Testis (tissue), 3 donors: ENCODE results near the gene TPCN2. TPM values are rescaled to one million over a fixed set of nuclear protein-coding genes. Genes with fewer than 3 reads are reported as not detected.

Experiments used
- DNase-seq: peaks from one replicate; pipeline ENCODE4 v3.0.0-alpha.2; 2019
- H3K27ac ChIP-seq, 2 donors: fragments of 200-600 bp; sonication (generic); one replicate each; pipeline ENCODE4 v1.5.1; 2019
- H3K27me3 ChIP-seq: fragments of 200-600 bp; sonication (generic); one replicate; pipeline ENCODE4 v1.5.1; 2019
- H3K36me3 ChIP-seq: fragments of 200-600 bp; sonication (generic); one replicate; pipeline ENCODE4 v1.5.1; 2017; ENCODE audit warnings: low read depth; ENCODE audit errors: missing control alignments
- H3K4me1 ChIP-seq: fragments of 200-600 bp; sonication (generic); one replicate; pipeline ENCODE4 v1.5.1; 2019
- H3K4me3 ChIP-seq, 2 donors: fragments of 200-600 bp; sonication (generic); one replicate each; pipeline ENCODE4 v1.5.1; 2017 to 2019
- H3K9me3 ChIP-seq: fragments of 200-600 bp; sonication (generic); one replicate; pipeline ENCODE4 v1.5.1; 2017
- POLR2A ChIP-seq: fragments of 450-650 bp; IDR thresholded peaks from one replicate; pipeline ENCODE4 v1.6.1; 2017; ENCODE audit warnings: antibody characterized with exemption, mild to moderate bottlenecking, moderate library complexity
- whole genome bisulfite sequencing, 2 donors: methylation state at CpG; one replicate each; pipeline ENCODE4 v1.1.5; 2018; 5-methylcytosine and 5-hydroxymethylcytosine counted together
- intact Hi-C: fragments of 100-400 bp; cut with DNase I; formaldehyde crosslinking; loops from one replicate; pipeline ENCODE4 v1.15.1; 2023; ENCODE audit warnings: low total_unique reads
- polyA plus RNA-seq: library from polyadenylated mRNA; stranded (reverse); fragments of 350-450 nt; fragmentation: Illumina TruSeq; extraction: RNeasy Lipid Tissue Mini Kit (QIAGEN cat#74804); gene quantifications from one replicate; pipeline ENCODE4 v1.2.3, GENCODE V29; 2014; ENCODE audit warnings: low read depth, low replicate concordance; ENCODE audit not compliant: insufficient read depth
- total RNA-seq, 2 donors: library from RNA; depleted of rRNA; stranded (reverse); fragments of >200 nt; gene quantifications; one replicate each; pipeline ENCODE4 v1.2.3, GENCODE V29; 2016
- TF ChIP-seq, protein P1 (sequence below), 3 experiments: fragments of 450-650 bp in 2 of 3; fragments of 200-600 bp in 1 of 3; sonication (generic) in 1 of 3; IDR thresholded peaks; one replicate each; pipeline ENCODE4 v1.5.1; 2016 to 2019; ENCODE audit warnings: antibody characterized with exemption in 3 of 3, mild to moderate bottlenecking in 2 of 3, moderate library complexity in 1 of 3

The TPCN2 gene
- total and polyA plus RNA-seq, 3 donors from 2014 or later = 12.9 to 32.5 (median 28.4) TPM

GRCh38 chr11:69064394-69064957, 15.7 kb downstream of the TPCN2 start:
- Histone ChIP-seq H3K4me3 (no peak overlapping the region), H3K9me3 (no peaks in the 10 kb centered on the region), H3K27me3 (no peaks in the 10 kb centered on the region), H3K4me1 (peaks cover 12% of the 10 kb centered on the region), H3K27ac (no peak overlapping the region), H3K36me3 (no peaks in the 10 kb centered on the region)
- 79 to 84% methylated on average over 16 of the region's 16 CpGs for WGBS, 2 donors
- DNase-seq = no peak
- no peak for TF ChIP-seq POLR2A
- TF ChIP-seq, protein P1, sequence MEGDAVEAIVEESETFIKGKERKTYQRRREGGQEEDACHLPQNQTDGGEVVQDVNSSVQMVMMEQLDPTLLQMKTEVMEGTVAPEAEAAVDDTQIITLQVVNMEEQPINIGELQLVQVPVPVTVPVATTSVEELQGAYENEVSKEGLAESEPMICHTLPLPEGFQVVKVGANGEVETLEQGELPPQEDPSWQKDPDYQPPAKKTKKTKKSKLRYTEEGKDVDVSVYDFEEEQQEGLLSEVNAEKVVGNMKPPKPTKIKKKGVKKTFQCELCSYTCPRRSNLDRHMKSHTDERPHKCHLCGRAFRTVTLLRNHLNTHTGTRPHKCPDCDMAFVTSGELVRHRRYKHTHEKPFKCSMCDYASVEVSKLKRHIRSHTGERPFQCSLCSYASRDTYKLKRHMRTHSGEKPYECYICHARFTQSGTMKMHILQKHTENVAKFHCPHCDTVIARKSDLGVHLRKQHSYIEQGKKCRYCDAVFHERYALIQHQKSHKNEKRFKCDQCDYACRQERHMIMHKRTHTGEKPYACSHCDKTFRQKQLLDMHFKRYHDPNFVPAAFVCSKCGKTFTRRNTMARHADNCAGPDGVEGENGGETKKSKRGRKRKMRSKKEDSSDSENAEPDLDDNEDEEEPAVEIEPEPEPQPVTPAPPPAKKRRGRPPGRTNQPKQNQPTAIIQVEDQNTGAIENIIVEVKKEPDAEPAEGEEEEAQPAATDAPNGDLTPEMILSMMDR (IDR thresholded peaks at IDR 0.05) = no peak
- intact Hi-C loops = no loop called here

DNA sequence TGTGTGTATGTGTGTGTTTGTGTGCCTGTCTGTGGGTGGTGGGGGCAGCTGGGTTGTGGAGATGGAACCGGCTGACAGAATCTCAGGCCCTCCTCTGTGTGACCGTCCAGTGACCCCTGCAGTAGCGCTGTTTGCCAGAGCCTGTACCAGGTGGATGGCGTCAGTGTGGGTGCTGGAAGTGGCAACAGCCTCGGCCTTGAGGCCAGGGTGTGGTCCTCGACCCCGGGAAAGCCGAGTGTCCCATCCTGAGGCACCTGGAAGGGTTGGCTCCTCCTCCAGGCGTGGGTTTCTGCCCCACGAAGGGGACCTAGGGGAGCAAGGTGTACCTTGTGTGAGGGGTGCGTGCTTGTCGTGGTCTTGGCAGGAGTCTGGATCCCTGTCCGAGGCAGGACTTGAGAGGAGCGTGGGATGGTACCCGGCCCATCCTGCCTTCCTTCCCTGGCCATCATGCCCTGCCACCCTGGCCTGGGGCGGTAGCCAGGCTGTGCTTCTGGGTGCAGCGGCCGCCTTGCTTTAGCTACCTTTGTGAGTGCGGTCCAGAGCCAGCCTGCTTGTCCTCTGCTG, 16.5 kb downstream of the TPCN2 start:
- DNase-seq = no peak
- no peak overlapping the region for H3K27ac ChIP-seq
- peaks cover 12% of the 10 kb centered on the region for H3K4me1 ChIP-seq
- intact Hi-C loops = no loop called here
- 48 to 69% methylated on average over 10 to 19 of the region's 19 CpGs for WGBS, 2 donors
- no peaks in the 10 kb centered on the region for H3K27me3 ChIP-seq
- no peaks in the 10 kb centered on the region for H3K9me3 ChIP-seq
- H3K4me3 ChIP-seq = no peak overlapping the region
- TF ChIP-seq POLR2A = no peak
- TF ChIP-seq, protein P1 (IDR thresholded peaks at IDR 0.05) = no peak
- no peaks in the 10 kb centered on the region for H3K36me3 ChIP-seq

DNA sequence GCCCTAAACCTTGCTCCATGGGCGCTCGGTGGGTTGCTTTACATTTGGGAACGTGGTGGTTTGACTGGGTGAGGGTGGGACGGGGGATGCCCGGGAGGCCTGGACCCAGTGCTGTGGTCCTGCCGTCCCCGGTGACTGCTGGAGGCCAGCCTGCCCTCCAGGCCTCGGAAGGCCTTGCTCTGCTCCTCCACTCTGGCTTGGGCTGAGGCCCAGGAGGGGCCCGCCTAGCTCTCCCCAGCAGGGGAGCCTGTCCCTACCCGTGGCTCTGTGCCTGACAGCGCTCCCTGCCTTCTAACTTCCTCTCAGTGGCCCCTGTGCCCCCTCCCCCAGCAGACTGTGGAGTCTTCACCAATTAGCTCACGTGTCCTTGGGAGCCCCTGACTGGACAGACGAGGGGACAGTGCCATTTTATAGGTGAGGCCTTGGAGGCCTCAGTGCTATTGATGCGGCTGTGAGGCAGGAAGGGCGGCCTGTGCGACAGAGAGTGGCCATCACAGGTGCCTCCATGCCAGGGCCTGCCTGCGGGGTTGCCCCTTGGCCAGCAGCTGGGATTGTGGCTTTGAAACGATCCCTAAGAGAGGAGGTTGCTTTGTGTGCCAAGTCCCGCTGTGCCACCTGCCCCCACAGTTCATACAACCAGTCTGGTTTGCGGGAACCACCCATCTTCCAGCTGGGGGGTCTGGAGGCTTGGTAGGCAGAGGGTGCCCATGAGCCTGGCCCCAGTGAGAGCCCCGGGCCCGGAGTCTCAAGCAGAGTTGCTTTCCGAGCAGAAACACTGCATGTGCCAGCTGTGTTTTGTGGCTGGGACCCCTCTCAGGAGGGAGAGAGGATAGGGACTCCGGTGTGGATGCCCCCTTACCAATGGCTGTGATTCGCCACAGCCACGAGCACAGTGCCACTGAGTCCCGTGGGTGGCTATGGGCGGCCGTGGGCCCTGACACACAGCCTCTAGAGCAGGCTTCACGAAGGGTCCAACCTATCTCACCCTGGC, 17.7 kb downstream of the TPCN2 start:
- Histone ChIP-seq H3K9me3 (no peaks in the 10 kb centered on the region), H3K4me1 (peaks cover 12% of the 10 kb centered on the region), H3K4me3 (no peak overlapping the region), H3K27me3 (no peaks in the 10 kb centered on the region), H3K36me3 (no peaks in the 10 kb centered on the region), H3K27ac (no peak overlapping the region)
- WGBS, 2 donors = 69 to 81% methylated on average over 6 to 30 of the region's 30 CpGs
- intact Hi-C loops = no loop called here
- TF ChIP-seq, protein P1 (IDR thresholded peaks at IDR 0.05) = no peak
- no peak for TF ChIP-seq POLR2A
- DNase-seq = peak; percentile 26

DNA sequence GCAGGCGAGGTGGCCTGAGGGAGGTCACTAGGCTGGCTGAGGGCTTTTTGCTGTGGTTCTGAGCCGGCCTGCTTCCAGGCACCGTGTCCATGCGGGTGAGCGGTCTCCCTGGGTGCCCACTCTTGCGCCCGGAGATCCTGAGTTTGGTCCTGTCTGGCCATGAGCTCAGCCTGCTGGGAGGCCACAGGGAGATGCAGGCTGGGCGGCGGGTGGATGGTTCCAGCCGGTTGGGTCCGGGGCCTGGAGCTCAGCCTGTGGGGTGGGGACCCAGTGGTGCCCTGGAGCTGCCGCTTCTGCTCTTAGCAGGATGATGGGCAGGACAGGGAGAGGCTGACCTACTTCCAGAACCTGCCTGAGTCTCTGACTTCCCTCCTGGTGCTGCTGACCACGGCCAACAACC, 18.5 kb downstream of the TPCN2 start:
- H3K4me1 ChIP-seq = peaks cover 12% of the 10 kb centered on the region
- H3K27me3 ChIP-seq = no peaks in the 10 kb centered on the region
- intact Hi-C loops = no loop called here
- no peaks in the 10 kb centered on the region for H3K9me3 ChIP-seq
- no peak overlapping the region for H3K27ac ChIP-seq
- TF ChIP-seq POLR2A = no peak
- TF ChIP-seq, protein P1 (IDR thresholded peaks at IDR 0.05) = no peak
- DNase-seq = no peak
- H3K36me3 ChIP-seq = no peaks in the 10 kb centered on the region
- WGBS, 2 donors = 92 to 100% methylated on average over 1 to 13 of the region's 13 CpGs
- H3K4me3 ChIP-seq = no peak overlapping the region
